ENCODE results near the gene ZBTB47.

ZBTB47 gene

DNA sequence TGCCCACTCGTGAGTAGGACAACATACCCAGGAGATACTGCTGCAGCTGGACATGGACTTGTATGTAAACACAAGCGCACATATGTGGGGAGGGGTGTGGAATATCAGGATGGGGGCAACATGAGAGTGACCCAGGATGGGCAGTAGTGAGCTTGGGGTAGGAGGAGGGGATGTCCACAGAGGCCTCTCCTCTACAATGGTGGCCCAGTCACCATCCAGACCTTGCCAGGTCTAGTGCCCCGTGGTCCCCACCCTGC is 266 bp upstream of the ZBTB47 start:
- DNase-seq, result no peak

DNA sequence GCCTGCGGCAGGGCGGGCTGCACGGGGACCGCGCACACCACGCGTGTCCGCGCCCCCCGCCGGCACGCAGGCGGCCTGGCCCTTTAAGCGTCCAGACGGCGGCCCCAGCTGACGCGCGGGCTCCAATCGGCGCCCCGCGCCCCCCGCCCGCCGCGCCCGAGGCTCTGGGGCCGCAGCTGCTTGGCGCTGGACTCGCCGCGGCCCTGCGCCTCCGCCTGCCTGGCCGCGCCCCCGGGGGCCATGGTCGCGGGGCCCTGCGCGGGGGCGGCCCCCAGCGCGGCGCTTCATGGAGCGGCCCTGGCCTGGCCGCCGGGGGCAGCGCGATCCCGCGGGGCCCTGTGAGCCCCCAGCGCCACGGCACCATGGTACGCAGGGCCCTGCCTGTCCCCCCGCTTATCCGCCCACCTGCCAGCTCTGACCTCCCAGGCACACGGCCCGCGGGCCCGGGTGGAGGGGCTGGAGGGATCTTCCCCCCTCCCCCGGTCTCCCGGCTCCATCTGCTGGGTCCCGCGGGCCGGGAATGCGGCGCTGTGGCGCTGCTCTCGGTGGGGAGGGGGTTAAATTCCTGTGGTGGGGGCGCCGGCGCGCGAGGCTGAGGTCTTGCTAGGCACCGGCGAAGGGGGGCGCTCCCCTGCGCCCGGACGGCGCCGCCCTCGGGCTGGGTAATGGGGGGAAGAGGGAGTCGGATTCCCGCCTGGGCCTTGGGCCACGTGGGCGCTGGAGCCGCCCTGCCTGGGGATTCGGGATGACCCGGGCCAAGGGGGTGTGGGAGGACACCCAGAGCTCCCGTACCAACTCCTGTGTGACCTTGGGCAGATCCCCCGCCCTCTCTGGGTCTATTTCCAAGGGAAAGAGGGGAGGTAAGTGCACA is 1.1 kb downstream of the ZBTB47 start:
- DNase-seq, result peak; percentile 56

DNA sequence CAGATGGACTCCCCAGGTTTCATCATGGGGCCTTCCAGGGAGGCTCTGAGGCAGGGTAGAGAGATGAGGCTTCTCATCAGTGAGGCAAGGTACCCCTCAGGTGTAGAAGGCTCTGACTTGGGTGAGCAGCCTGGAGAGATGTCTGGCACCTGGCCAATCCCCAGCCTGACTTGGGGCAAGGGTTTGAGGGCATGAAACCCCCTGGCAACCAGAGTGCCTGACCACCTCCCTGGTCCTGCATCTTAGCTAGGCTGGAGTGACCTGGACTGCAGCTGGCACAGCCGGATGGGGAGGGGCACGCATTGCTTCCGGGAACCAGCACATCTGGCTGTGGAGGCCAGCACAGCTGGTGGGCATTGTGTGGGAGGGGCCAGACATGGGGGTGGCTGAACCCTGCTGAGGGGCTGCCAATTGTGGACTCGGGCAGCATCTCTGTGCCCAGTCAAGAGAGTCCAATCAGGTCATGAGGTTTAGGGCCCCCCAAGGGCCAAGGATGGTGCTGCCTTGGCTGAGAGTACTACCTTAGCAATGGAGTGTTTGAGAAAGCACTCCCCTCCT is 1.9 kb downstream of the ZBTB47 start:
- no peak for DNase-seq

GRCh38 chr3:42655980-42656679 is 2.6 kb downstream of the ZBTB47 start:
- DNase-seq, result no peak

- no peak for DNase-seq
Observed at GRCh38 chr3:42656680-42657610, 3.4 kb downstream of the ZBTB47 start.

DNA sequence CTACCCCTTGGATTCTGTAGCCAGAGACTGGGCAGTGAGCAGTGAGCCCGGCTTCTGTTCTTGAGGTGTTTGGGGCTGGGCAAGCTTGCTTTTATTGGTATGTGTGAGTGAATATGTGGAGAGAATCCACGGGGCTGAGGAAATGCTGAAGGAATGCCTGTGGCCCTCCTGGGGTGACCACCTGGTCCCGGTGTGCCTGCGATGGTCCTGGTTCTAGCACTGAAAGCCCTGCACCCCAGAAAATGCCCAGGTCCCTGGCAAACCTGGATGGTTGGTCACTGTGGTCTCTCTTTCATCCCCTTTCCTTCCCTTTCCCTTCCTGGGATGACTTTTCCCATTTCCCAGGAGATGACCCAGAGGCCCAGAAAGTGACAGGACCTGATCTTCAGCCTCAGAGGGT is 4.2 kb downstream of the ZBTB47 start:
- no peak for DNase-seq

DNA sequence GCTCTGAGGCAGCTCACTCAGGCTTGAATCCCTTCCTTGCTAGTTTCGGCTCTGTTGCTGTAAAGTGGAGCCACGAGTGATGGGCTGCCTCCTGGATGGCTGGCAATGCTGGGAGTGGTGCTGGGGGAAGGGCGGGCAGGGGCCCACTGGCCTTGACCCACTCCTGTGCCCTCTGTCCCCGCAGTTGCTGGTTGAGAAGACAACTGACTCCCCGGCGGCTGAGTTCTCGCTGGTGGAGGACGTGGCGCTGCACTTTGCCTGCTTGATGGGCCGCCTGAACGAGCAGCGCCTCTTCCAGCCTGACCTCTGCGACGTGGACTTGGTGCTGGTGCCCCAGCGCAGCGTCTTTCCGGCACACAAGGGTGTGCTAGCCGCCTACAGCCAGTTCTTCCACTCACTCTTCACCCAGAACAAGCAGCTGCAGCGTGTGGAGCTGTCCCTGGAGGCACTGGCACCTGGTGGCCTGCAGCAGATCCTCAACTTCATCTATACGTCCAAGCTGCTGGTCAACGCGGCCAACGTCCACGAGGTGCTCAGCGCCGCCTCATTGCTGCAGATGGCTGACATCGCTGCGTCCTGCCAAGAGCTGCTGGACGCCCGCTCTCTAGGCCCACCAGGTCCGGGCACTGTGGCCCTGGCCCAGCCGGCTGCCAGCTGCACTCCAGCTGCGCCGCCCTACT is 4.7 kb downstream of the ZBTB47 start:
- DNase-seq, result no peak

DNA sequence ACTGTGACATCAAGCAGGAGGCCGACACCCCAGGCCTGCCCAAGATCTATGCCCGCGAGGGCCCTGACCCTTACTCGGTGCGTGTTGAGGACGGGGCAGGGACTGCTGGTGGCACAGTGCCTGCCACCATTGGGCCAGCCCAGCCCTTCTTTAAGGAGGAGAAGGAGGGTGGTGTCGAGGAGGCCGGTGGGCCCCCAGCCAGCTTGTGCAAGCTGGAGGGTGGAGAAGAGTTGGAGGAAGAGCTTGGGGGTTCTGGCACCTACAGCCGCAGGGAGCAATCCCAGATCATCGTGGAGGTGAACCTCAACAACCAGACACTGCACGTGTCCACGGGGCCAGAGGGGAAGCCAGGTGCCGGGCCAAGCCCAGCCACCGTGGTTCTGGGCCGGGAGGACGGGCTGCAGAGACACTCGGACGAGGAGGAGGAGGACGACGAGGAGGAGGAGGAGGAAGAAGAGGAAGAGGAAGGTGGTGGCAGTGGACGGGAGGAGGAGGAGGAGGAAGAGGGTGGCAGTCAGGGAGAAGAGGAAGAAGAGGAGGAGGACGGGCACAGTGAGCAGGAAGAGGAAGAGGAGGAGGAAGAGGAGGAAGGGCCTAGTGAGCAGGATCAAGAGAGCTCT is 5.4 kb downstream of the ZBTB47 start:
- DNase-seq, result no peak

GRCh38 chr3:42659451-42660130 is 6.1 kb downstream of the ZBTB47 start:
- DNase-seq, result no peak

DNA sequence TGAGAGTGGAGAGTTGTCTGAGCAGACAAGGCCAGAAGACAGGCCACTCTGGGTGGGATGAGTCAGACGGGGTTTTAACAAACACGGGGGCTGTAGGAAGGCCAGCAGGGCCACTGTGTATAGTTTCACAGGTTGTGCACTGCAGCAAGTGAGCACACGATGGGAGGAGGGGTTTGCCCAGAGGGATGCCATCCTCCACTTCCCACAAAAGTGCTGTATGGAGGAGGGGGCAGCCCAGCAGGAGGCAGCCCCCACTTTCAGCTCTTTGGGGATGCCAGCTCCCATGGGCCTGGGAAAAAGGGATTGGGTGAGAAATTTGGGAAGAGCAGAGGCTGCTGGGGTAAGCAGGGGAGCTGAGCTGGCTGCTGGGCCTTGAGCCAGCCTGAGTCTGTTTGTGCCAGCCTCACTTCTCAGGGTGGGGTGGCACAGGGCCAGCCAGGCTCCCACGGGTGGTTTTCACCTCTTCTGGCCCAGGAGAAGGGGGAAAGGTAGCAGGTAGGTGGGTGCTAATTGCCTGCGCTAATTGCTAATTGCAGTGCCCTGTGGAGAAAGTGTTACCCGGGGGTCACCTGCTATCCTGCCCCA is 6.7 kb downstream of the ZBTB47 start:
- no peak for DNase-seq

- DNase-seq, result peak; percentile 48
Observed at GRCh38 chr3:42660898-42661297, 7.4 kb downstream of the ZBTB47 start.

DNA sequence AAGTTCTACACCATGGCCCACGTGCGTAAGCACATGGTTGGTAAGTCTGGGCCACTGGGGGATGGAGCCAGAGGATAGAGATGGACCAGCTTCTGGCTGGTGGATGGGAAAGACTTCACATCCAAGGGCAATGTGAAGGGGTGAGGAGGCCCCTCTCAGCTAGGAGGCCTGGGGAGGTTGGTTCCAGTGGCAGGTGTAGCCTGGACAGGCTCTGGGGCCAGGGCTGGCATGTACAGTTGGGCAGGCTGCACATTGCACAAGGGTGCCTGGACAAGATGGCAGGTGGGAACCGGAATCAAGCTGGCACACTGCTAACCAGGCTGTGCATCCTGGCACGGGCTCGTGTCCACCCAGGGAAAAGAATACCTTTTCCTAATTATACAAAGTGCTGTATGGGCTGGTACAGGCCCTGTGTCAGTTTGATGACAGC is 8.1 kb downstream of the ZBTB47 start:
- DNase-seq, result peak; percentile 47

GRCh38 chr3:42662037-42662812 is 8.7 kb downstream of the ZBTB47 start:
- peak; percentile 42 for DNase-seq

GRCh38 chr3:42662813-42663535 is 9.5 kb downstream of the ZBTB47 start:
- peak; percentile 41 for DNase-seq

DNA sequence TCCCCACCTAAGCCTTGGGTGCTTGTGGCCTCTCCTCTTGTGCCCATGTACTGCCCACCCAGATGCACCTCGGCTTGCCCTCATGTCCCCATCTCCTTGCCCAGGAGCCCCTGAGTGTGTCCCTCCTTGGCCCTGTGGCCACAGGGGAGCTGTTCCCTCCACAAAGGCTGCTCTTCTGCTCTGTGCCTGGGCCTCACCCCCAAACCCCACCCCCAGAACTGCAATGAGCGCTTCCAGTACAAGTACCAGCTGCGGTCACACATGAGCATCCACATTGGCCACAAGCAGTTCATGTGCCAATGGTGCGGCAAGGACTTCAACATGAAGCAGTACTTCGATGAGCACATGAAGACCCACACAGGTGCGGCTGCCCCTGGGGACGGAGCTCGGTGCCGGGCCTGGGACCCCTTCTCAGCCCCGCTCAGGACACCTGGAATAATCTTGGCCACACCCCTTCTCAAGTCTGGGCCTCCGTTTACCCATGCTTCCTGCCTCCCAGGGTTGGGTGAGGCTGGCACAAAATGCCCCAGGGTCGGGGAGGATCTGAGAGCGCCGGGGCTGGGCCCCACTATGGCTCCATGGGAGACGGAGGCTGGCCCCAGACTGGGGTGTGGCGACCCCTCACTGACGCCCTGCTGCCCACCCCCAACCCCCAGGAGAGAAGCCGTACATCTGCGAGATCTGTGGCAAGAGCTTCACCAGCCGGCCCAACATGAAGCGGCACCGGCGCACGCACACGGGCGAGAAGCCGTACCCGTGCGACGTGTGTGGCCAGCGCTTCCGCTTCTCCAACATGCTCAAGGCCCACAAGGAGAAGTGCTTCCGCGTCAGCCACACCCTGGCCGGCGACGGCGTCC is 10.3 kb downstream of the ZBTB47 start:
- peak; percentile 40 for DNase-seq

GRCh38 chr3:42664438-42664803 is 10.9 kb downstream of the ZBTB47 start:
- peak; percentile 13 for DNase-seq

DNA sequence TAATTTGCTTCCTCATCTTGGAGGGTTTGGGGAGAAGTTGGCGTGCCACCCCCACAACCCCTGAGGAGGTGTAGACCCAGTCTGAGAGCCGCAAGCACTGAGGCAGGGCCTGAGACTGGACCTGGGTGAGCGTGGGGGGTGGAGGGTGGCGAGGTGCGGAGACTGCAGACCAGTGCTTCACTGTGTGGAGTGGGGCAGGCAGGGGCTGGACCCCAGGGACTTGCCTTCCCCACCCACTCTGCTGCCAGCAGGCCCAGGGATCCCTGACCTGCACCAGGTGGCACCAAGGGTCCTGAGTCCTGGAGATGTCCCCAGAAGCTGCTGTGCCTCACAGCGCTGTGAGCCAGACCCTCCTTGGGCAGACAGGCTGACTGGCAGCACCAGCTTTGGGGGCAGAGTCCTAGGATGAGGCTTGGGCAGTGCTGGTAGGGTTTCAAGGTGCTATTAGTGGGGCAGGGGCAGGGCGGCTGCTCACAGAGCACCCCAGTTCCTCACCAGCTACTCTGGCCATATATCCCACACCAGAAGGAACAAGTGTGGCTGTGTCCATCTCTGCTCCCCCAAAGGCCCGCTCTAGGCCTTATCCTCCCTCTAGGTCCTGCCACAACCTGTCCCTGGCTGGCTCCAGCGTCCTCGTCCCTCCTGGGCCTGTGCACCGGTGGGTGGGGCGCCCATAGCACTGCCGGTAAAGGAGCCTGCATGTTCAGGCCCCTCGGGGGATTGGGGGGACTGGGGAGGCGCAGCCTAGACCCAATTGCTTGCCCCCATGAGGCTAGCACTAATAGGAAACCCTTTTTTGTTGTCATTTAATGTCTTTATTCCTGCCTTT is 11.8 kb downstream of the ZBTB47 start:
- peak; percentile 42 for DNase-seq

- peak; percentile 35 for DNase-seq
Observed at GRCh38 chr3:42666022-42666421, 12.5 kb downstream of the ZBTB47 start.

All from activated CD8-positive, alpha-beta memory T cell treated with anti-CD3 and anti-CD28 coated beads, Interleukin-2, amount 50 U/mL, for 48 hours (primary cell).